Muscle layer of colon (tissue), 2 donors: Measurements from ENCODE around the gene TAGLN.

Source experiments
- H3K27ac ChIP-seq: one replicate; pipeline ENCODE4 v1.7.0; 2013; ENCODE audit warnings: low read depth, mild to moderate bottlenecking, low read length, moderate library complexity
- H3K27me3 ChIP-seq, 2 donors: one replicate each; pipeline ENCODE4 v1.7.0; 2013; ENCODE audit warnings: low read length in 2 of 2, mild to moderate bottlenecking in 2 of 2; ENCODE audit not compliant: insufficient read depth in 2 of 2, control insufficient read depth in 1 of 2
- H3K36me3 ChIP-seq: one replicate; pipeline ENCODE4 v1.7.0; 2013; ENCODE audit warnings: mild to moderate bottlenecking, low read length; ENCODE audit not compliant: insufficient read depth
- H3K4me1 ChIP-seq: one replicate; pipeline ENCODE4 v1.7.0; 2013; ENCODE audit warnings: mild to moderate bottlenecking, low read length; ENCODE audit not compliant: insufficient read depth
- H3K4me3 ChIP-seq, 2 donors: one replicate each; pipeline ENCODE4 v1.7.0; 2013; ENCODE audit warnings: low read length in 2 of 2, low read depth in 1 of 2, mild to moderate bottlenecking in 1 of 2, moderate library complexity in 1 of 2
- H3K9ac ChIP-seq: one replicate; pipeline ENCODE4 v1.7.0; 2013; ENCODE audit warnings: low read length
- H3K9me3 ChIP-seq: one replicate; pipeline ENCODE4 v1.7.0; 2013; ENCODE audit warnings: mild to moderate bottlenecking, low read length
- donor health status: abdominal sarcoma.
- donor health status: Adenocarcinoma of cecum.

TAGLN gene

GRCh38 chr11:117219995-117220394 is 20.8 kb downstream of the TAGLN start:
- H3K27me3 ChIP-seq = no peaks in the 10 kb centered on the region
- no peak overlapping the region for H3K4me3 ChIP-seq
- H3K27ac ChIP-seq = peak overlapping the region; percentile 89
- no peaks in the 10 kb centered on the region for H3K9me3 ChIP-seq
- peak overlapping the region; percentile 42 for H3K9ac ChIP-seq
- H3K36me3 ChIP-seq = peaks cover 39% of the 10 kb centered on the region
- H3K4me1 ChIP-seq = peaks cover 92% of the 10 kb centered on the region

- no peaks in the 10 kb centered on the region for H3K9me3 ChIP-seq
- peaks cover 42% of the 10 kb centered on the region for H3K36me3 ChIP-seq
- peaks cover 92% of the 10 kb centered on the region for H3K4me1 ChIP-seq
- H3K4me3 ChIP-seq = peak overlapping the region in 1 of 2 donors; percentile 36
- H3K27me3 ChIP-seq = no peaks in the 10 kb centered on the region
- H3K27ac ChIP-seq = peak overlapping the region; percentile 89
- H3K9ac ChIP-seq = peak overlapping the region; percentile 30
Measured at GRCh38 chr11:117220568-117220967, 21.4 kb downstream of the TAGLN start.

- Histone ChIP-seq H3K4me1 (peaks cover 86% of the 10 kb centered on the region), H3K4me3 (peak overlapping the region in 1 of 2 donors; percentile 36), H3K9me3 (no peaks in the 10 kb centered on the region), H3K36me3 (peaks cover 45% of the 10 kb centered on the region), H3K27me3 (no peaks in the 10 kb centered on the region), H3K27ac (peak overlapping the region; percentile 89), H3K9ac (peak overlapping the region; percentile 30)
Measured at GRCh38 chr11:117220999-117221774, 22.0 kb downstream of the TAGLN start.

GRCh38 chr11:117221775-117222517 is 22.8 kb downstream of the TAGLN start:
- H3K9ac ChIP-seq = peak overlapping the region; percentile 30
- peak overlapping the region; percentile 89 for H3K27ac ChIP-seq
- H3K27me3 ChIP-seq = no peaks in the 10 kb centered on the region
- H3K4me3 ChIP-seq = peak overlapping the region in 1 of 2 donors; percentile 36
- H3K36me3 ChIP-seq = peaks cover 47% of the 10 kb centered on the region
- peaks cover 79% of the 10 kb centered on the region for H3K4me1 ChIP-seq
- no peaks in the 10 kb centered on the region for H3K9me3 ChIP-seq

DNA sequence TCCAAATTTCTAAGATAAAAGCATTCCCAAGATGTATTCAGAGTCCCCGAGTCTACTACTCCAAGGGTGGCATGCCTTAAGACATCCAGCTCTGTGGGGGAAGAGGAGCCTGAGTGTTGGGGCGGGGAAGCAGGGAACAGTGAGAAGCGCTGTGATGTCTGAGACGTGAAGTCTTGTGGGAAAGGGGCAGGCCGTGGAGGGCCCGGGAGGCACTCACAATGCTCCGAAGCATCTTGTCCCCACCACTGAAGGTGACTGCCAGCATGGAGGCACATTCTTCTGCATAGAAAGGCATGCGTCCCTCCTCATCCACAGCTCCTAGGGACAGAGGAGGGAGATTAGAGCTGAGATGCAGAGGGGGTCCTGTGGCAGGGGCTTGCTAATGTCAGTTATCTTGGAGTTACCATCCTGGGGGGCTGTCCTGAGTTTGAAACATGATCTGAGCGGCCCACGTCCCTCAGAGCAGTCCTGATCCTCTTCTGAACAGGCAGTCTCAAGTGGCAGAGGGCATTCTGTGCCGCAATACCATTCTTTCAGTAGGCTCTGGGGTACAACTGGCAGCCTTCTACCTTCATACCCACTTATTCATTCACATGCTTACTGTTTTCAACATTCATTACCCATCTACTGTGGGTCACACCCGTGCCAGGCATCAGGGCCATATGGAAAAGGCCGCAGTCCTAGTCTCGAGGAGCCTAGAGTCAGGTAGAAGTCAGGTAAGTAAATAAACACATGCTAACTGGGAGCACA is 24.0 kb downstream of the TAGLN start:
- Histone ChIP-seq H3K27me3 (no peaks in the 10 kb centered on the region), H3K4me1 (peaks cover 67% of the 10 kb centered on the region), H3K9me3 (no peaks in the 10 kb centered on the region), H3K9ac (peak overlapping the region; percentile 42), H3K27ac (peak overlapping the region; percentile 83), H3K4me3 (no peak overlapping the region), H3K36me3 (peaks cover 47% of the 10 kb centered on the region)

- Histone ChIP-seq H3K9me3 (no peaks in the 10 kb centered on the region), H3K36me3 (peaks cover 44% of the 10 kb centered on the region), H3K27ac (peak overlapping the region; percentile 83), H3K4me3 (no peak overlapping the region), H3K27me3 (no peaks in the 10 kb centered on the region), H3K9ac (peak overlapping the region; percentile 42), H3K4me1 (peaks cover 58% of the 10 kb centered on the region)
Measured at GRCh38 chr11:117223741-117224689, 24.8 kb downstream of the TAGLN start.

DNA sequence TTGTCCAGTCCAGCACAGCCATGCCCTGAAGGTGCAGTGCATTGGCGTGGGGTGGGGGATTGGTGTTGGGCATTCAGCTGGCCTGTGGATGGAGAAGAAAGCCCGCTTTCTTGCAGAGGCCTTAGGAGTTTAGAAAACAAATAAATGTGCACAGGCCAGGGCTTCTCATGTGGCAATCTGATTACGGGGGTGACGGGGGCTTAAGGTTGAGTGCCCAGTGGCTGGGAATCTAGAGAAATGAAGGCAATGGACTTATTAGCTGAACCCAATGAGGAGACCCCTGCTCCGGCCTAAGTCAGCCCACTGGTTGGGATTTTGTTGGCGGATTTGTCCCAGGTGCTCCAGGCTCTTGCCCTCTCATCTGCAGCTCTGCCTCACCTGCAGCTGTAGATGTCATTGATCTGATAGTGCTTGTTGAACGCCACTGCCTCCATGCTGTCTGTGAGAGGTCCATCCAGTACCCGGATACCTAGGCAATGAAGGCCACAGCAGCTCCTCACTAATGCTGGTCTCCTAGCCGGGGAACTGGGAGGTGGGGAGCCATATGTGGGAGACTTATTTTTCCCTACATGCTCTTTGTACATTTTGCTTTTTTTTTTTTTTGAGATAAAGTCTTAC is 26.5 kb downstream of the TAGLN start:
- Histone ChIP-seq H3K4me1 (peaks cover 45% of the 10 kb centered on the region), H3K27me3 (no peaks in the 10 kb centered on the region), H3K27ac (no peak overlapping the region), H3K9me3 (no peaks in the 10 kb centered on the region), H3K36me3 (peaks cover 54% of the 10 kb centered on the region), H3K9ac (no peak overlapping the region), H3K4me3 (no peak overlapping the region)

DNA sequence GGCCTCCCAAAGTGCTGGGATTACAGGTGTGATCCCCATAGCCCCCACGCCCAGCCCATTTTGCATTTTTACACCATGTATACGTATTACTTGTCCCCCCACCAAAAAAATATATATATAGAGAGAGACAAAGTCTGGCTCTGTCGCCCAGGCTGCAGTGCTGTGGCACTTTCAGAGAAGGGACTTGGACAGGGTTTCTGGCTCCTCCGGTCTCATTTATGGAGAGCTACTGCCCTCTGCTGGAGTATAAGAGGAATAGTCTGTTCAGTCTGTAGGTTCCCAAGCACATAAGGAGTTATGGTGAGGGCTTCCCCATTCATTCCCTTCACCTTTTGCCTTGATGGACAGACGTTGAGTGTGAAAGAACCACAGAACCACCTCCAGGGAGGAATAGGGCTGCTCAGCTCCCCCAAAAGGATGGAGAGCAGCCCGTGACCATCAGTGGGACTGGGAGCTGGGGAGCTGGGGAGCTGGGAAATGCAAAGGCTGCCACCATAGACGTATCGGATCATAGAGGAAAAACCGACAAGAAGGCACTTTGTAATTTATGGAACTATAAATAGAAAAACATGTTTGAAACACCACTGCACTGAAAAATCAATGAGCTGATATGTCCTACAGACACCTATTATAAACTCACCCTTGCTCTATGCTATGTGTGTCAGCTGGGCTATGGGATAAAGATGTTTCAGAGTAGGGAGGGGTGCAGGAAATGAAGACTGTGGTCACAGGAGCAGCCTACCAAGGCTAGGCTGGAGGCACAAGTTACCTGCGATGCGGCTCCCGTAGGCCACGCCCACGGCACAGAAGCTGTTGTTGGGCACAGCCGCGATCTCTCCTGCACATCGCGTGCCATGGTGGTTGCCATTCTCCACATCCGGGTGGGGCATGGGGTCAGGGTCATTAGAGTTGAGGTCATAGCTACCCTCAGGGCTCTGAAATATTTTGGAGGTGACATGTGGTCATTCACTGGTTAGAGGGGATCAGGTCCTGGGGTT is 27.5 kb downstream of the TAGLN start:
- Histone ChIP-seq H3K27ac (no peak overlapping the region), H3K36me3 (peaks cover 54% of the 10 kb centered on the region), H3K4me1 (peaks cover 44% of the 10 kb centered on the region), H3K9ac (no peak overlapping the region), H3K4me3 (no peak overlapping the region), H3K27me3 (no peaks in the 10 kb centered on the region), H3K9me3 (no peaks in the 10 kb centered on the region)

- Histone ChIP-seq H3K9me3 (no peaks in the 10 kb centered on the region), H3K27me3 (no peaks in the 10 kb centered on the region), H3K4me1 (peaks cover 30% of the 10 kb centered on the region), H3K9ac (no peak overlapping the region), H3K27ac (no peak overlapping the region), H3K4me3 (no peak overlapping the region), H3K36me3 (peaks cover 54% of the 10 kb centered on the region)
Measured at GRCh38 chr11:117228091-117228490, 28.9 kb downstream of the TAGLN start.
